Measurements from ENCODE around the gene ZNF771. TPM values are rescaled to one million over a fixed set of nuclear protein-coding genes. Genes with fewer than 3 reads are reported as not detected.

ZNF771 gene
- polyA plus RNA-seq, 1 donor (not counting 4 experiments of a cell fraction or from before 2014, with no cell fraction given), result 4.0 TPM

DNA sequence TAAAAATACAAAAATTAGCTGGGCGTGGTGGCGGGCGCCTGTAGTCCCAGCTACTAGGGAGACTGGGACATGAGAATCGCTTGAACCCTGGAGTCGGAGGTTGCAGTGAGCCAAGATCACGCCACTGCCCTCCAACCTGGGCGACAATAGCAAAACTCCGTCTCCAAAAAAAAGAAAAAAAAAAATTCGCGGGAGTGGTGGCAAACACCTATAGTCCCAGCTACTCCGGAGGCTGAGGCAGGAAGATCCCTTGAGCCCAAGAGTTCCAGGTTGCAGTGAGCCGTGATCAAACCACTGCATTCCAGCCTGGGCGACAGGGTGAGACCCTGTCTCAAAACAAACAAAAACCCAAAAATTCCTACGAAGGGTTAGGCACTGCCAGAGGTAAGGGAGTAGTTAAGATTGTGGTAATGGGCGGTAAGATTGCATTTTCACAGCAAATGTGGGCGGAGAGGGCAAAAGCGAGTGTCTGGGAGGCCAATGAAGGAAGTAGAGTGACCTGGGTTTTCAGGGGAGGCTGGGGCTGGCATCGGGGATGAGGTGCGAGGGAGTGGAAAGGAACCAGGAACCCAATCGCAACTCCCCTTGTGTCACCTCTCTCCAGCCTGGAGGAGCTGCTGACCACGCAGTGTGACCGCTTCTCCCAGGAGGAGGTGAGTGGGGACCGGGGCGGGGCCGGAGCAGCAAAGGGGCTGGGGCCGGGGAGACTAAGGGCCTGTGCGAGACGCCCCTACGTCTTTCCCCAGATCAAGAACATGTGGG, 30.2 kb upstream of the ZNF771 start:
- H3K36me3 ChIP-seq (ENCODE audit: control insufficient read depth in 2 of 2, extremely low read depth in 1 of 2, insufficient read depth in 2 of 2, low read length in 2 of 2), result peaks cover 0 to 2% of the 10 kb centered on the region in 2 experiments
- no peaks in the 10 kb centered on the region for H4K20me1 ChIP-seq (ENCODE audit: control insufficient read depth, extremely low read depth, insufficient read depth, low read length)
- peak overlapping the region; percentile 85 for H3K4me2 ChIP-seq (ENCODE audit: control insufficient read depth, extremely low read depth, insufficient read depth, low read depth, low read length)
- H3K9ac ChIP-seq (ENCODE audit: control insufficient read depth, extremely low read depth, insufficient read depth, low read length), result peak overlapping the region; percentile 89
- H3K9me1 ChIP-seq (ENCODE audit: control insufficient read depth, extremely low read depth, insufficient read depth, low read length), result no peaks in the 10 kb centered on the region
- FAIRE-seq, result no peak
- peak overlapping the region; percentile 93 for H2AFZ ChIP-seq (ENCODE audit: control insufficient read depth, low read length)
- dilution Hi-C loops (cut with MboI; ENCODE audit: extremely low pct_ligation_motif_present, low sequenced_read_pairs), result no loop called here
- H3K4me1 ChIP-seq (ENCODE audit: control insufficient read depth, extremely low read depth, insufficient read depth, low read length), result peaks cover 9% of the 10 kb centered on the region
- no peak for TF ChIP-seq CTCF (optimal IDR thresholded peaks at IDR 0.05 in 1 of 3, IDR thresholded peaks at IDR 0.05 in 1 of 3, conservative IDR thresholded peaks at IDR 0.05 in 1 of 3; ENCODE audit: extremely low read depth in 1 of 3, insufficient read depth in 2 of 3, low read length in 3 of 3)
- TF ChIP-seq EZH2 (IDR thresholded peaks at IDR 0.05; ENCODE audit: low read length), result no peak
- H3K9me3 ChIP-seq (ENCODE audit: control insufficient read depth, low read depth, low read length), result no peaks in the 10 kb centered on the region
- no peaks in the 10 kb centered on the region for H3K27me3 ChIP-seq (ENCODE audit: control insufficient read depth, extremely low read depth, insufficient read depth, low read length)
- H3K4me3 ChIP-seq (ENCODE audit: control insufficient read depth in 2 of 3, extremely low read depth in 1 of 3, insufficient read depth in 2 of 3, low read depth in 1 of 3, low read length in 3 of 3), result peak overlapping the region; percentile 42 to 81 (median 77)
- H3K27ac ChIP-seq (ENCODE audit: control insufficient read depth, insufficient read depth, low read length), result peak overlapping the region; percentile 90
- no peaks in the 10 kb centered on the region for H3K79me2 ChIP-seq (ENCODE audit: control insufficient read depth, insufficient read depth, low read length)
- no peak for DNase-seq (ENCODE audit: low read depth, low spot score)

GRCh38 chr16:30377812-30378235, 29.6 kb upstream of the ZNF771 start:
- Histone ChIP-seq H3K4me3 (ENCODE audit: control insufficient read depth in 2 of 3, extremely low read depth in 1 of 3, insufficient read depth in 2 of 3, low read depth in 1 of 3, low read length in 3 of 3) (peak overlapping the region; percentile 42 to 81 (median 77)), H2AFZ (ENCODE audit: control insufficient read depth, low read length) (peak overlapping the region; percentile 93), H3K9me3 (ENCODE audit: control insufficient read depth, low read depth, low read length) (no peaks in the 10 kb centered on the region), H4K20me1 (ENCODE audit: control insufficient read depth, extremely low read depth, insufficient read depth, low read length) (no peaks in the 10 kb centered on the region), H3K27ac (ENCODE audit: control insufficient read depth, insufficient read depth, low read length) (peak overlapping the region; percentile 90), H3K36me3 (ENCODE audit: control insufficient read depth in 2 of 2, extremely low read depth in 1 of 2, insufficient read depth in 2 of 2, low read length in 2 of 2) (peaks cover 0 to 2% of the 10 kb centered on the region in 2 experiments), H3K27me3 (ENCODE audit: control insufficient read depth, extremely low read depth, insufficient read depth, low read length) (no peaks in the 10 kb centered on the region), H3K4me1 (ENCODE audit: control insufficient read depth, extremely low read depth, insufficient read depth, low read length) (peaks cover 9% of the 10 kb centered on the region), H3K9me1 (ENCODE audit: control insufficient read depth, extremely low read depth, insufficient read depth, low read length) (no peaks in the 10 kb centered on the region), H3K4me2 (ENCODE audit: control insufficient read depth, extremely low read depth, insufficient read depth, low read depth, low read length) (peak overlapping the region; percentile 85), H3K79me2 (ENCODE audit: control insufficient read depth, insufficient read depth, low read length) (no peaks in the 10 kb centered on the region), H3K9ac (ENCODE audit: control insufficient read depth, extremely low read depth, insufficient read depth, low read length) (peak overlapping the region; percentile 89)
- TF ChIP-seq EZH2 (IDR thresholded peaks at IDR 0.05; ENCODE audit: low read length) (no peak), CTCF (optimal IDR thresholded peaks at IDR 0.05 in 1 of 3, IDR thresholded peaks at IDR 0.05 in 1 of 3, conservative IDR thresholded peaks at IDR 0.05 in 1 of 3; ENCODE audit: extremely low read depth in 1 of 3, insufficient read depth in 2 of 3, low read length in 3 of 3) (no peak)
- DNase-seq (ENCODE audit: low read depth, low spot score) (no peak), FAIRE-seq (no peak)
- dilution Hi-C loops (cut with MboI; ENCODE audit: extremely low pct_ligation_motif_present, low sequenced_read_pairs), result no loop called here
